Stimulated activated naive CD4-positive, alpha-beta T cell treated with Interleukin-2 at 50 U/mL for 16 hours (primary cell): ENCODE data around the gene LRRN4CL.

ENCODE experiments used
- DNase-seq: peaks from one replicate; lab custom pipeline; 2025; lab: John Stamatoyannopoulos, UW

The LRRN4CL gene

DNA sequence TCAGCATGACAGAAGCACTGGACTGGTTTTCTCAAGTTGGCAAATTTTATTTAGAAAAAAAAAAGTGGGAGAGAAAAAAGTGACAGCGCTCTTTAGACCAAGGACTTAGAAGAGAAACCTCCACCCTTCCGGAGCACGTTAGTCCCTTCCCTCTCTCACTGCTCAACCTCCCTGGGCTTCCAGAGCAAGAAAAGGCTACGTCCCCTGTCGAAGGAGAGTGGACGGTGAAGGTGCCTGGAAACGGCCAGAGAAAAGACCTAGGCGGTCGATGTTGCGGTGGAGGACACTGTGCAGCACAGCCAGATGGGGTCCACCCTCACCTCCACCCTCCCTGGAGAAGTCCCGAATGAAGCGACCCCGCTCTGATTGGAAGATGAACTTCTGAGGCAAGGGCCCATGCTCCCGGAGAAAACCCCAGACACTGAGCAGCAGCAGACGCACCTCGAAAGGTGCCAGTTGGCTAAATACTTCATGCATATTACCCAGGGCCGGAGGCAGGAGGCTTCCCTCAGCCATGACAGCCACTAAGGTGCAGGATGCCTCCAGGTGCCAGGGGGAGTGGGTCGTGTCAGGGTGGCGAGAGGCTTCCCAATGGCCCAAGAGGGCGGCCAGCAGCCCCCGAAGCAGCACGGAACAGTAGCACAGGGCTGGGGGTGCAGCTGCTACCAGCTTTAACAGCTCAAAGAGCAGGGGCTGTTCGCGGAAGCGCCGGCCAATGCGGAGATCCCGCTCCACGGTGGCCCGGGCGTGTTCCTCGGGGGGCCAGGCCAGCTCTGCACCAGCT, 42.3 kb downstream of the LRRN4CL start:
- no peak for DNase-seq

DNA sequence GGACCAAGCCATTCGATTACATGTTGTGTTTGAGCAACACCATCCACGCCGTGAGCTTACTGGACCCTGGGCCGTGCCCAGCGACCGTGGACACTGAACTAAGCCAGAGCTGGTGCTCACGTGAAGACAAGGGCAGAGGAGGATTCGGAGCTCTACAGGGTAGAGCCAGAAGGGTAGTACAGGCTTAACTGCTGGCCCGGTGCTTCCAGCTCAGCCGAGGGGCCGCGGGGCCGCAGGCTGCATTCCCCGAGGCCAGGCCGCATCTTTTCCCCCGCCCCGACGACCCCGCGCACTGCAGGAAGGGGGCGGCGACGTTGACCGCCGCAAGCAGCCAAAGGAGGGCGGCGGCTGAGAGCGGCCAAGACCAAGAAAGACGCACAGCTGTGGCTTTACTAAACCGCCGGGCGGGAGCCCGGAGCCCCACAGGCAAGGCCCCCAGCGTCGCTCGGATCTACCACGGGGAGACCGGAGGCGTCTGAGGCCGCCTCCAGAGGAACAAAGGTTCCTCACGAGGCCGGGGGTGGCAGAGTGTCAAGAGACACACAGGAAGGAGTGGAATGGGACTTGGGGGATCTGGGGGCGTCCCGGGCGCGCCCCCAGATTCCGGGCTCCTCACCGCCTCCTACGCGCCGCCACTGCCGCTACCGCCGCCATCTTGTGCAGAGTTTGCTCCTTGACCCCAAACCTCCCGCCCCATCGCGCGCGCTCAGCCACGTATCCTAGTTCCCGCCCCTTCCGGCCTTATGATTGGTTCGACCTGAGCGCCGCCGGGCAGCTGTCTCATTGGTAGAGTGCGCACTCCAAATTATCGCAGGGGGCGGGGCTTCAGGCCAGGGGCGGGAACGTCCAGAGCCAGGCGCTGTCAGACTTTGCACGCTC, 43.1 kb downstream of the LRRN4CL start, which contains the start of gene GANAB:
Gene GANAB, minus strand, starts transcription at position 668 of the 879 bp plus-strand sequence. Its CDS starts 14 bp downstream, at position 654.
- DNase-seq: peak; percentile 100

DNA sequence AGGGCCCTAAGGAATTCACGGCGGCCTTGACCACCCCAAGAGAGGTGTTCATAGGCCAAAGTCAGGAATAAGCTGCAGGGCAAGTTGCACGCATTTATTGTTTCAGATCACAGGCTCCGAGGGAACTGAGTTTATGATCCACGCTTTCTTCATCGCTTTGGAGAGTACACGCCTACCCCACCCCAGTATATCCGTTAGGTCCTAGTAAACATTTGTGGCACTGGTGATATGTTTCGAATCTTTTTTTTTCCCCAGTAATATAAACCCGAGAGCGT, 43.7 kb downstream of the LRRN4CL start:
- no peak for DNase-seq

DNA sequence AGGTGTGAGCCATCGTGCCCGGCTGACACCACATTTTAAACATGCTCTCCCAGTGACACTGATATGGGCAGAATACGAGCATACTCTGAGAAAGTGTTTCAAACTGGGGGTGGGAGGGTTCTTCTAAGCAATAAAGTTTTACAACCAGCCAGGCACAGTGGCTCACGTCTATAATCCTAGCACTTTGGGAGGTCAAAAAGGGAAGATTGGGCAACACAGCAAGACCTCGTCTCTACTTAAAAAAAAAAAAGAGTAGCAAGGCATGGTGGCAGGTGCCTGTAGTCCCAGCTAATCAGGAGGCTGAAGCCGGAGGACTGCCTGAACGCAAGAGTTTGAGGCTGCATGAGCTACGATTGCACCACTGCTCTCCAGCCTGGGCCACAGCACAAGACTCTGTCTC, 45.1 kb downstream of the LRRN4CL start:
- DNase-seq: no peak
